Stimulated activated CD4-positive, alpha-beta T cell treated with anti-CD3 and anti-CD28 coated beads, Interleukin-1b, Interleukin-23, amount 100 ng/mL, for 48 hours (primary cell): Measurements from ENCODE around the gene POU6F2.

Experiments
- DNase-seq: peaks from one replicate; pipeline ENCODE4 v3.0.0-alpha.2; 2020

POU6F2 gene

DNA sequence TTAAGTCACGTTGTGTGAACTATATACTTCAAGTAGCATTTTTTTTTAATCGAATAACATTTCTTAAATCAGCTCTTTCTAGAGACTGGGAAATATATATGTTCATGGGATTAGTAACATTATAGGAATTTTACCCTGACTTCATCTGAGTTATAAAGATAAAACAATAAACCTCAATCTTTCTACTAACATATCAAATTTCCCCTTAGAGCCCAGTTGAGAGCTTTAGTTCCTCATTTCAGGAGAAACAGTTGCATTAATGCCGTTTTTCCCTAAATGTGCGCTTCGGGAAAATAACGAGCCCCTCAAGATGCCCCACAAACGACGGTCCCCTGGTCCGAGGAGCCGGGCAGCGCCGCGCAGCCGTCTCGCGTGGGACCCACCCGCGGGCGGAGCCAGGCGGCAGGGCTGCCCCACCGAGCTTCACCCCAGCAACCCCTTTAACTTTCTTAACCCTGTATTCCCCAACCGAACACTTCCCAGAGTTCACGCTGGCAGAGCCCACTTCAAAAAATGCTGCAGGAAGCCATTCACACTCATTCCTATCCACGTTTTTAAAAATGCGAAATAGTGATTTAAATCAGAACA, 436.0 kb downstream of the POU6F2 start:
- DNase-seq: no peak

DNA sequence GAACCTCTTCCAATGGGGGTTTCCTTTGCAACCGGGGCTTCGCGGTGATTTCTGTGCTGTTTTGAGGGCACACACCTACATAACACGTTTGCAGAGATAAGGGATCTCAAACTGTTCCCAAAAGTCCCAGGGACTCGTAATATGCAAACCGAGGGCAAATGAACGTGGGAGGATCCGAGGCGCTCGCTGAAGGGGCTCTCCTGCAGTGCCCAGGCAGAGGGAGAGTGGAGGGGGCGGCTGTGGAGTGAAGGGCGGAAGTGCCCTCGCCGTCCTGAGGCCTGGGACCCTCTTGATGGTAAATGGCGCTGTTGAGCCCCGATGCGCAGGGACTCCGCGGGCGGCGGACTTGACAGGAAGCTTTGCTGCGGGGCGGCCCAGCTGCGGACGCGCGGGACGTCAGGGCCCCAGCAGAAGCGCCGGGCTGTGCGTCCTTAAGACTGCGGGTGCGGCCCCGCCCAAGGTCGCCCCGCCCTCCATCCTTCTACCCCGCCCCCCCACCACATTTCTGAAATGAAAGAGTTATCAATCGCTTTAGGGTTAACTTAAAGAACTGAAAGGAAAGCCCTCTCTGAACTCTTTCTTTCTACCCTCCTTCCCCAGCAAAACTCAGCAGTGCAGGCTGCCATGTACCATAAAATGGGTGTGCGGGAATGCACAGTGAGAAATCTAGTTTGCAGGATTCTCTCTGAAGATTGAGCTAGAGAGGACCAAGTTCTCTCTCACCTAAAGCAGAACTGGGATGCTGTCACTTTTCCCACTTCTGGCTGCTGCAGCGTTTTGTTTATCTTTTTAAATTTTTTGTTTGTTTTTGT, 436.7 kb downstream of the POU6F2 start:
- peak; percentile 41 for DNase-seq

DNA sequence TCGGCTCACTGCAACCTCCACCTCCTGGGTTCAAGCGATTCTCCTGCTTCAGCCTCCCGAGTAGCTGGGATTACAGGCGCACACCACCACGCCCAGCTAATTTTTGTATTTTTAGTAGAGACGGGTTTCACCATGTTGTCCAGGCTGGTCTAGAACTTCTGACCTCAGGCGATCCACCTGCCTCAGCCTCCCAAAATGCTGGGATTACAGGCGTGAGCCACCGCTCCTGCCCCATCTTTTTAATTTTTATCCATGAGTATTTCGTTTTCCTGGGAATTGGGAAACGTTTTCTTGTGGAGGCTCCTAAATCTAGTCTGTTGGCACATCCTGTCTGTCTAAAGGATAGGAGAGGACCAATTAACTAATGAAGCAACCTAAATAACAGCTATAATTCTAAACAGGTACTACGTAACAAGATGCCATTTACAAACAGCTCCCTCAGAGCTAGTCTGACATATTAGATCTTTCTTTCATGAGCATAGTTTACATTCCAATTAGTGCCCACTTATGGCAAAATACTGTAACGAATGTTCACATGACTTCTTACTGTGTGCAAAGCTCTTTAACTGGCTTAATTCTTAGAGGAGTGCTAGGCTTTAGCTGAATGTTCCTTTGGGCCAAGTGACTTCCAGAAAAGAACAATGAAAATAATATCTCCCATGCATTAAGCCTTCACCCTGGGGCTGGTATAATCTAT, 437.5 kb downstream of the POU6F2 start:
- no peak for DNase-seq

DNA sequence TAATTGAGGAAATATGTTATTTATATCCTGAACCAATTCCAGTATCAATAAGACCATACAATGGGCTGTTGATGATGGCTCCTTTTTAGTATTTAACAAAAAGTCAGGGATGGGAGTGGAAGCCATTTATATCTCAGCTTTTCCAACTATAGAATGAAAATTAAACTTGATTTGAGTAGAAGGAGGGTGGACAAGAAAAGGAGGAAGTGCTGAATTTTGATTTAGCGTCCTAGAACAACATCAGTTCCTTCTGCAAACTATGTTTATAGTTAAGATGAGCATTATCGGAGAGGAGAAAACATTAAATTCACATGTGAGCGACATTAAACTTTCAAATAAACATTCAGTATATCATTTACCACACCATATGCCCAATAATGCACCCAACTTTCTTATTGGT, 439.2 kb downstream of the POU6F2 start:
- DNase-seq: no peak

DNA sequence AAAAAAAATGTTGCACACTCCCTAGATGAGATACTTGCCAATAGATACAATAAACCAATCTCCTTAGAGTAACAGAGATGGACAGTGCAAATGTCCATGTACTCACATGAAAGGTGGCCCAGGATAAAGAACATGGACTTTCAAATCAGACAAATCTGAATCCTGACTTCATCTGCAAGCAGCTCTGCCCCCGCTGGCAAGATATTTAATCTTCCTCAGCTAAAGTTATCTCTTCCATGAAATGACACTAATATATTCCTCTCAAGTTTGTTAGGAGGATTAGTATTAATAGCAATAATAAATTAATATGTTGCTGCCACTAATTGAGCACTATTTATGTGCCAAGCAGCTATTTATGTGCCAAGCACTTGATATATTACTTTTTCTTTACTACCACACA, 439.9 kb downstream of the POU6F2 start:
- DNase-seq: no peak

DNA sequence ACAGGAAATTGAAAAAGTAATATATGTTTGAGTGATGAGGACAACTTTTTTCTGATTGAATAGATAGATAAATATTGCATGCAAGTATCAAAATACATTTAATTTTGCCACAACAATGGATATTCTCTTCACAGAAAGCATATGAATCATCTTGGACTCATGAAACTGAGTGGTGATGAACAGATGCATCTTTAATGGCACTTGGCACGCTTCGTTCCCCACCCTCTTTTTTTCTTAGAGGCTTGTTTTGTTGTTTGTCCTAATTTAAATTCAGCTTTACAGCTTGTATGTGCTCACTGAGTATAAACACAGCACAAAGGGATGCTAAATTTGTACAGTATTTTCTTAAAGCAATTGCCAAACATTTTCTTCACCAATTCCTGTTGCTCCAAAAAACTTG, 443.5 kb downstream of the POU6F2 start:
- DNase-seq: no peak

DNA sequence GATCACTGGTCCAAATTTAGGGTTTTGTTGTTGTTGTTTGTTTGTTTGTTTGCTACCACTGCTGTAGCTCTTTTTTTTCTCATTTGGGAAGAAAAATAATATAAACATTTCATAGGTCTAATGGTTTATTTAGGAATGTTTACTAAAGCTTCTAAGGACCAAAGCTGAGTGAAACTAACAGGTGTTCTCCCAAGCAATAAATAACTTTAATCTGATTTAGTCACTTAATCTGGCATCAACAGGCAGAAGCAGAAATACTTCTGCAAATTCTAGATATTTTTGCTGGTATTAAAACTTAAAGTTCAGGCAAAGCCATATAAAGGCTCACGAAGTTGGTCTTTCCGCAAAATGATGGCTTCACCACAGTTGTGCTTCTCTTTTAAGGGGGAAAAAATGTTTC, 444.0 kb downstream of the POU6F2 start:
- no peak for DNase-seq

DNA sequence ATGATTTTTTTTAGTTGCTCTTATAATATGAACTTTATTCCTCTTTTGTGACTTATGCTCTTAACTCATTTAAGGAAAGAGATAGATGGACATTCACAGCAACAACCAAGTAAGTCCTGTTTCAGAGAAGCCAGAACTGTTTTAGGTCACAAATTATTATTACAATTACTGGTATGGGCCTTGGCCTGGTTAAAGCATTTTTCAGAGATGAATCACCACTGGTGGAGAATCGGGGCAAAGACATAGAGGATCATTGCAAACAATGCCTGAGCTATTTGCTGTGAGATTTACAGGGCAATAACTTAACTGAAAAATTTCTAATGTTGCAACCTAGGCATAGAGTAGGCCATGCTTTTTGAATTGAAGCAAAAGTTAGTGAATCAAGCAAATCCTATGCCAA, 450.5 kb downstream of the POU6F2 start:
- DNase-seq: no peak

DNA sequence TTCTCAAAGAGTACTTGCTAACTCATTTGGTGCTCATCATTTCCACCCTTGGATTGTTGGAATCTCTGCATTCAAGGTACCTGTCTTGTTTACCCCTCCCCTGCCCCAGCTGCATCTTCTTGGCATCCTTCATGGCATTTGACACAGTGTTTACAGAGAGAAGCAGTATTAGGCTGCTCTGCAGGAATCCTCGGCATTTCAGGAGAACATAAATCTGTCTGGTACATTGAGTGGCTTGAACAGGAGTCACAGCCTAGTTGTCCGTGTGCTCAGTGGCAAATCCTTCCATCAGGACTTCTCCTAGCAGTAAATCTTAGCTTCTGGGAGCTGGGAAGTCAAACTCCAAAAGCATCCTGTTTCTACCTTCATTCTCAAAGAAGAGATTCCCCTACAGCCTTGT, 451.7 kb downstream of the POU6F2 start:
- no peak for DNase-seq

DNA sequence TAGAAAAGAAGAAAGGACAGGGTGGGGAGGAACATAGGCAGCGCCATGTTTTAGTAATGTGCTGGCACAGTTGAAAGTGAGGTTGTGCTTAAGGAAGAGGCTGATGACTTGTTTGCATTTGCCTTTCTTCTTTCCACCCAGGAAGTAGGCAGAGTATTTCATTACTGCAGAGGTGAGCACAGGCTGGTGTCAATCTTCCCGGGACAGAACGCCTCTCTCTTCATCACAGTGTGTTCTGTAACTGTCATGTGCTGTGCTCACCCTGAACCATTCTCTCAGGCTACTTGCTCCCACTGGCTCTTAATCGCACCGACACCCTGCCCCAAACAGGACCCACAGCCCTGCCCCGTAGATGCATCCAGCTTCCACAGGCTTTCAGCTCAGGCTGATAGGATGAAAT, 452.7 kb downstream of the POU6F2 start:
- no peak for DNase-seq

DNA sequence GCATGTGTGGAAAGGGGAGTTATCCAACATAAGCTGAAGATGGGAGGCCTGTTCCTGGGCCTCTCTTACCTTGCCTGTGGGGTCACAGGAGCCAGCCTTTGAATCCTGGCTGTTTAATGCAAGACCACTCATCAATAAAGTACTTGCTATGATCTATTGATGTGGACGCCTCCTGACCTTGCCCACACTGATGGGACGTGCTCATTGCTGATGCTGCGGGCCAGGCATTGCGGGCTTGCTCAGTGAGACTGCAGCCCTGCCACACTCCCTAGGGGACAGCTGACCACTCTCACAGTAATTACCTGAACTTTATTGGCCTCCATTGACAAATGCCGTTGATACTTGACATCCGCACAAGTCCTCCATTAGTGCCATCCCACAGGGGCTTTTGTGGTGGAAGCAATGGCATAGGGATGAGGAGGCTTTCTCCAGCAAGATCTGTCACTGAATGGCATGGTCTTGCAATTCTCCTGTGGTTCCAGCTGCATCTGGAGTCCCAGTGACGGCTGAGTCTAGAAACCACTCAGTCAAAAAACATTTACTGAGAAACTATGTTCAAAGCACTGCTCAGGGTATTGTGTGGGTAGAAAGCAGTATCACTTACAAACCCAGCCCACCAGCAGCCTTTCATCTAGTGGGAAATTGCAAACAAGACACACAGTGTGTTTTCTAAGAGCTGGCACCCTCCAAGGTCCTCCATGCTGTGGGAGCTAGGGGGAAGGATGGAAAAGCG, 453.4 kb downstream of the POU6F2 start:
- no peak for DNase-seq

DNA sequence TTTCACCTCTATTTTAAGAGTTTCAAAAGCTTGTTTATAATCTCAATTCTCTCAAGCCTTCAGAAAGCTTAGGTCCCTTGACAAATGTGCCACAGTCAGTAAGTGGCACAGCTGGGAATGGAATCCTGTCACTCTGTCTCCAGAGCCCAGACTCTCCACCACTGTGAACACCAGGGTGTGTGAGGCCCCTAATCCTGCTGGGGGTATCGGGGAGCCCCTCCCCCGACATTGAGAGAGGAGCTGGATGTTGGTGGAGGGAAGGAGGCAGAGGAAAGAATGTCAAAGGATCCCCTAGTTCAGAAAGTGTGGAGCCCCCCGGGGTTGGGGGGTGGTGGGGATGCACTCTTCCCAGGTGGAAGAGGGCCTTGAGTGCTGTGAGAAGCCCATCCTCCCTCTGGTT, 454.7 kb downstream of the POU6F2 start:
- DNase-seq: no peak

DNA sequence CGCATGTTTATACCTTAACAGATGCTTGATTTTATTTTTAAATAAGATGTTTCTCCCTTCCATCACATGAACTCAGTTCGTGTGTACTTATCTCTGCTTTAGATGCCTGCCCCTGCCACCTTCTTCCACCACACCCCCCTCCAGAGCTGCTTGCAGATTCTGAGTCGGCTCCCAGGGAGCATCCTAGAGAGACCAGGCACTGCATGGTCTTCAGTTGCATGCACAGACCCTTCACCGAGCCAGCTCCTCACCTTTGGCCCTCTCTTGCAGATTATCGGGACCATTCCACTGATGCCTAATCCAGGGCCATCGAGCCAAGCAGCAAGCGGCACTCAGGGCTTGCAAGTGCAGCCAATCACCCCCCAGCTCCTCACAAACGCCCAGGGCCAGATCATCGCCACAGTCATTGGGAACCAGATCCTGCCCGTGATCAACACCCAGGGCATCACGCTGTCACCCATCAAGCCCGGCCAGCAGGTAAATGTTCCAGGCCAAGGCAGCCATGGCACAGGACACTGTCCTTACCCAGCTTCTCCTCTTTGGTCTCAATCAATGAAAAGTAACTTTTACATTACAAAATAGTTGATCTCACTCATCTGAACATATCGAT, 455.2 kb downstream of the POU6F2 start:
- DNase-seq: no peak

DNA sequence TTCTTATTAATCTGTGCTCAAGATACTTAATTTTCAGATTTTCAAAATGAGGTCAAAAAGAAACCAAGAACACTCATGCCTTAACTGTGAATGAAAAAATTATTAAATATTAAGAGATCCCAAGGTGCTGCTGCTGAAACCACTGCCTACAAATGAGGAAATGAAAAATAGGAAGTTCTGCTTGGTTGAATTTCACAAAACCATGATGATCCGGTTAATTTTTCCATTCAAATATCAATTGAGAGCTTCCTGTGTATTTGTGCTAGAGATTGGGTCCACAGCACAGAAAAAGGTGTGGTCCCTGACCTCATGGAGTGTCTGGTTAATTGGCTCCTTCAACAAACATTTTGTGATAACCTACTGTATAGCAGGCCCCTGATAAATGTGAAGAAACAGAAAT, 455.8 kb downstream of the POU6F2 start:
- no peak for DNase-seq

DNA sequence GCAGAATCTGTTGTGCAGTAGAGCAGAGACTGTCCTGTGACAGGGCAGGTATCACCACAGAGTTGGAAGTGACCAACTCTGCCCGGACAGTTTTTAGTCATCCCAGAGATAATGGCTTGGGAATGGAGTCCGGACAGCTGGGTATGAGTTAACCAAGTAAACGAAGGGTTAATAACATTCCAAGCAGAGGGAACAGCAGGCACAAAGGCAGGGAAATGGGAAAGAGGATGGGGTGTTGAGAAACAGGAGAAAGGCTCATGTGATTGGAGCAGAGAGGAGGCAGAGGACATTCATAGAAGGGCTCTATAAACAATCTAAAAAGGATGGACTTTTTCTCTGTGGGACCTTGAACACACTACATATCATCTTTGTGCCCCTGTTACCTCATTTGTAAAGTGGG, 456.3 kb downstream of the POU6F2 start:
- DNase-seq: no peak

DNA sequence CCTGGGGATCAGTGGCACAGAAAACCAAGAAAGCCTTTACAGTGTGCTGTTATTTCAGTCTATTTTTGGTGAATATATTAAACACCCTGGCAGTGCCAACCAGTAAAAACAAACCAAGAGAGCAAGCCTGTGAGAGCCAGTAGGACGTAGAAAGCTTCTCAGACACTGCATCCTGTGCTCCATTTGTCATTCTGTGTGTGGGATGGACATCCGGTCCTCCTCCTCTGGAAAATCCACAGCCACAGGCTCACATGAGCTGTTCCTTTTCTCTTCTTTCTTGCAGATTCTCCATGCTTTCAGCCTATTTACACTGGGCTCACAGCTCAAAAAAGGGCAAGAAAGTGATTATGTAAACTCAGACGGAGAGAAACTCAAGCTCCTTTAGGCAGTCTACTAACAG, 468.8 kb downstream of the POU6F2 start:
- no peak for DNase-seq

DNA sequence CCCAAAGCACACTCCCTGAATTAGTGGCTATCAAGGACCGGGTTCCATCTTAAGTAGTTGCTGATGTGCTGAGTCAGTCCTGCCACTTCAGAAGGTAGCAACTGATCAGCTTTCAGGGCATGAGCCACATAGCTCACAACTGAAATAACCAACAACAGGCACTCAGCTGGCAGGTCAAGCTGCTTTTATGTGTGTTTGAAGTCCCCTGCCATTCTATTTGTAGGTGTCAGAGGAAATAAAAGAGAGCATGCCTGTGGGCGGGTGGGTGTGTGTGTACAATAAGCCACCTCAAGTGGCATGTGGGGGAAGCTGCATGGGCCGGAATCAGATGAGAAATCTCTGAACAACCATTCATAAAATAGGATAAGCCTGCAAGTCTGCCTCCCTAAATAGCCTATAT, 474.2 kb downstream of the POU6F2 start:
- no peak for DNase-seq

DNA sequence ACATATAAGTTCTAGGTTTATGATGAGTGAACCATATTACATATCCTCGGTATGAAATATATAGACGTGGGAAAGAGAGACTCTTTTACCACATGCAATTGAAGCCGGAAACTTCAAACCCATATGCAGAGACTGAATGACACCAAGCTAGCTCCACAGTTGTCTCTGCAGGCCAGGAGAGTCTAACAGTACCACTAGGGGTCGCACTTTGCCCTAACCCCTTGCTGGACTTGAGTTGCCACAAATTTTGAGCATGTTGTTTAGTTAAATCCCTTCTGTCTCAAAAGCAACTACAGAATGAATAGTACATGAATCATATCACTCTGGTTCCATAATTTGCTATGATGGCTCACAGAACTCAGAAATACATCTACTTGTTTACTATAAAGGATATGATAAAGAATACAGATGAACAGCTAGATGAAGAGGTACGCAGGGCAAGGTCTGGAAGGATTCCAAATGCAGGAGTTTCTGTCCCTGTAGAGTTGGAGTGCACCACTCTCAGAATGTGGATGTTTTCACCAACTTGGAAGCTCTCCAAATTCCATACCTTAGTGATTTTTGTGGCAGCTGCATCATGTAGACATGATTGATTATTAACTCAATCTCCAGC, 476.1 kb downstream of the POU6F2 start:
- DNase-seq: peak; percentile 54

DNA sequence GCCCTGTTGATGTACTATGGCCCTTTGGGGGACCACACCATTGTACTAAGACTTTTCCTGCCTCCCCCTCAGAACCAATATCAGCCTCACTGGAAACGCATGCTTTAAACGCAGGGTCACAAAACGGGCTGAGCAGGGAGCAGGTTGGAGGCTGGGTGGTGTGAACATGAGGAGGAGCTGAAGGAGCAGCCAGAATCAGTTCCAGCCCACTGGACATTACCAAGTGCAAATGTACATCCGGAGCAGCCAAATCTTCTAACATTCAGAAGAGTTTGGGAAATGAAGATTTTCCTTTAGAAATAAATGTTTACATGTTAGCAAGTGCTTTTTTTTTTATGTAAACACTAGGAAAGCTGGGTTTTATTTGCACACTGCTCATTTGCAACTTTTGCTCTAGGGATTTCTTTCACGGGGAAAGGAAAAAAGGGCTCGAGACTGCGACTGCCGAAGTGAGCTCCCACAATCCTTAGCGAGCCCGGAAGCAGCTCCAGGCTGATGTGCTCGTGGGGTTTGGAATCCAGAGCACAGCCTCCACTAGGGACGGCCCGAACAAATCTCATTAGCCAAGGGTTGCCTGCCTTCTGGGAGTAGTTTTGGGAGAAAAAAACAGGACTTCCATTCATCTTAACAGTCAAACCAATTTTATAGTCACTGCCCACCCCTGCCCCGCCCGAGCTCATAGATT, 480.5 kb downstream of the POU6F2 start:
- no peak for DNase-seq

DNA sequence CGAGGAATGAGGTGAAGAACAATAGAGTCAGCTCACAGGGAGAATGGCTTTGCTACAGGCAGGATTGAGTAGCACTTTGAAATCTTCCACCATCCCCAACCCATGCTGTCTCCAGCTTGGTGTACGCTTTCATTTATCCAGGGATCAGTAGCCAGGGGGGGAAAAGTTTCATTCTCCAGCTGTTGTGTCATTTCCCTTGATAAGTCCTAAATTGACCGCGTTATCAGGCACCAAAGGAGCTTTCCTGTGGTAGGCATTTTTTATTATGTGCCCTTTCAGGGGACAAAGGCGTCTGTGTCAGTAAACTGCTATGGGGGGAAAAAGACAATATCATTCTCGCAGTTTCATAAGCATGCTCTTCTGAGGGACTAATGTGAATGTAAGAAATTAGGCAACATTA, 481.9 kb downstream of the POU6F2 start:
- DNase-seq: no peak

DNA sequence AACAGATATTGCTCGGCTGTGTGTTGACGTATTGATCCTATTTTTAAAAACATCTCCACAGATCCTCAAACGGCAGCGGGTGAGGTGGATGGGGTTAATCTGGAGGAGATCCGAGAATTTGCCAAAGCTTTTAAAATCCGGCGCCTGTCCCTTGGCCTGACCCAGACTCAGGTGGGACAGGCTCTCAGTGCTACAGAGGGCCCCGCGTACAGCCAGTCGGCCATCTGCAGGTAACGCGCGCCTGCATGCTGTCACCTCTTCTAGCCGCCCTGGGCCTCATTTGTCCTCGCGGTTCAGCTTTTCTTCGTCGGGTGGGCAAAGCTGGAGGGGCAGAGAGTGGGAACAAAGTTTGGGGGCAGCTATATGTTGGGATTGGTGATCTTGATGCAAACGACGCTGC, 482.8 kb downstream of the POU6F2 start:
- DNase-seq: no peak

DNA sequence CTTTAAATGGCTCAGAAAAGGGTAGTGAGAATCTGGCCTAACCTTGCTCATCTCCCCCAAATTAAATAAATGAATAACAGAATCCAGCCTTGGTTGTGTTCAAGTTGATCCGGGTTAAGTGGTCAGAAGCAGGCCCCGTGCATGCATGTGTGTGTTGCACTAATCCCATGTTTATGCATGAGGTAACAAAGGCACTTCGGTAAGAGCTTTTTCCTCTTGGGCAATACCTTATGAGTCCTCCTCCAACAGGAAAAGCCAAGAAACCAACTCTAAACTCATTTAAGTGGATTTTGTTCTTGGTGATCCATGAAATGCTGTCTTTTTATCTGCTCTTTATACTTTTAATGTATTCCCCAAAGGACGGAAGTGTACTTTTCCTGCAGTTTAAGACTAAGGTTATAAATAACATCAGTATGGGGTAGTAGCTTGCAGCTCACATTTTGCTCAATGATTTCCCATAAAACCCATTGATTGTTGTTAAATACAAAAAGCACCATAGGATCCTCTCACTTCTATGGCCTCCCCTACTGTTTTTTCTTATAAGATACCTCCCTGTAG, 483.6 kb downstream of the POU6F2 start:
- DNase-seq: no peak
